ENCODE measurements around the gene SLC2A9.

Gene SLC2A9

DNA sequence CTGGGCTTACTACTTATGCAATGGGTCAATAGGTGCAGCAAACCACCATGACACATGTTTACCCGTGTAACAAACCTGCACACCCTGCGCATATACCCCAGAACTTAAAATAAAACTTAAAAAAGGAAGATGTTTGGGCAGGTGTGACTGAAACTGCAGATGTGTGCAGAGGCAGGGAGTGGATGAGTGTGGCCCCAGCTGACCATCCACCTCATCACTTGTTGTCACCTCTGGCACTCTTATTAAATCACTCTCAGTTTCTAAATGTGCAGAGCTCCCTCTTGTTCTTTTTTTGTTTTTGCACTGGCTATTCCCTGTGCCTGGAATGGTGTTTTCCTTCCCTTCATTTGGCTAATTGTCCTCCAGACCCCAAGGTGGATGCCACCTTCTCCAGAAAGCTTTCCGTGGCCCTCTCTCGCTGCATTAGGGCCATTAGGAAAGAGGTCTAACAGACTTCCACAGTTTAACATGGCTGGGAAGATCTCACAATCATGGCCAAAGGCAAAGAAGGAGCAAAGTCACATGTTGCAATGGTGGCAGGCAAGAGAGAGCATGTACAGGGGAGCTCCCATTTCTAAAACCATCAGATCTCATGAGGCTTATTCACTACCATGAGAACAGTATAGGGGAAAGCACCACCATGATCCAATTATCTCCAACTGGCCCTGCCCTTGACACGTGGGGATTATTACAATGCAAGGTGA is 58.5 kb downstream of the SLC2A9 start:
- DNase-seq (ENCODE audit: low read depth): no peak

DNA sequence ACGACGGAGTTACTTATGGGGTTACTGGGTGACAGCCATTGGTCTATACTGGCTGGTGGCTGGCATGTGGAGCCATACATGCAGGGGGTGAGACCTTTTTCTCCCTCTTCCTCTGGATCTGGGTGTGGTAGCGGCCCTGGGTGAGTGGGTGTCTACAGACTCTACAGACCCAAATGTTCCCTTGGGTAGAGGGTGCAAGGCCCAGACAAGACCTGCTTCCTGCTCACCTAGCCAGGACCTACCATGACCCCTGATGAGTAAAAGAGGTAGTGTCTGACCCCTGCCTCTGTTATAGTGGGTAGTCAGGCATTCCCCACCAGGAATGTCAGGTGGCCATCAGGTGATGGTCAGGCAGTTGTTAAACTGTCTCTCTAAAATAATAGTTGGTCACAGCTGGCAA is 66.8 kb downstream of the SLC2A9 start:
- DNase-seq (ENCODE audit: low read depth): no peak

DNA sequence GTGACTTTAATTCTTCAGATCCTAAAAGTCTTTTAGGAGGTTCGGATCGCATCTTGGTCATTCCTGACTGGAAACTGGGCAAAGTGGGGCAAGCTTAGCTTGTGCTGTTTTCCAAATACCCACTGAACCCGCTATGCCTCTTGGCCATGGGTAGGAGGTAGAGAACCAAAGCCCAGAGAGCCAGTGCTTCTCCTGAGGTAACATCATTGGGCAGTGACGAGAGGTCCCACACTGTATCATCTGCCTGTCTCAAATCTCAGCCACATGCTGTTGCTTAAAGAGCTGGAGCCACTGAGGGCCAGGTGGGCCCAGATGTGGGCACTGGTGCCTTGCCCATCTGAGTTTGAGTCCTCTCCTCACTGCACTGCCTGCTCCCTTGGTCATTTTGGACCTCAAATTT is 68.2 kb downstream of the SLC2A9 start:
- no peak for DNase-seq (ENCODE audit: low read depth)

DNA sequence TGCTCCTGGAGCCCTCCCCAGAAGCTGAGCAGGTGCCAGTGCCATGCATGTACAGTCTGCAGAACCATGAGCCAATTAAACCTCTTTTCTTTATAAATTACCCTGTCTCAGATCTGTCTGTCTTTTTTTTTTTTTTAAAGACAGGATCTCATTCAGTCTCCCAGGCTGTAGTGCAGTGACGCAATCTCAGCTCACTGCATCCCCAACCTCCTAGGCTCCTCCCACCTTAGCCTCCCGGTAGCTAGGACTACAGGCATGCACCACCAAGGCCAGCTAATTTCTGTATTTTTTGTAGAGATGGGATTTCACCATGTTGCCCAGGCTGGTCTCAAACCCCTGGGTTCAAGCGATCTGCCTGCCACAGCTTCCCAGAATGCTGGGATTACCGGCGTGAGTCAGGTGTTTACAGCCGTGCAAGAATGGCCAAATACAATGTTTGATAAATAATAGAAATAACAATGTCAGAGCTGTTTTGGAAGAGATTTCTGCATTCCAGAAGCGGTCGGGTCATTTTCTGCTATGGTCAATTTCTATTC is 68.8 kb downstream of the SLC2A9 start:
- DNase-seq (ENCODE audit: low read depth): no peak

DNA sequence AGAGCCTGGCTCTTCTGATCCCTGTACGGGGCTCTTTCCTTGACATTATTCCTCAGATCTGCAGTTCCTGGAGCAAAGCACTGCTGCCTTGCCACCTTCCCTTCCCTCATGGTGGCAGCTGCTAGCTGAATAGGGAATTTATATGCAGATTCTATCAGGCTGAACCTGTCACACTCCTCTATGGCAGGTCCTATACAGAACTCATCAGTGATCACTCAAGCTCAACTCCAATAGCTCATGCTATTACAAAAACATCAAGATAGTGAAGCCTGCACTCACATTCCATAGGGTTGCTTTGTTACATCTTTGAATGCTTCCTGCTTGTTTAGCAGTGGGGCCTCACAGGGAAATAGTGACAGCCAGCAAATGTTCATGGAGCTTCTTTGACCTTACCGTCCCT is 71.7 kb downstream of the SLC2A9 start:
- DNase-seq (ENCODE audit: low read depth): no peak

DNA sequence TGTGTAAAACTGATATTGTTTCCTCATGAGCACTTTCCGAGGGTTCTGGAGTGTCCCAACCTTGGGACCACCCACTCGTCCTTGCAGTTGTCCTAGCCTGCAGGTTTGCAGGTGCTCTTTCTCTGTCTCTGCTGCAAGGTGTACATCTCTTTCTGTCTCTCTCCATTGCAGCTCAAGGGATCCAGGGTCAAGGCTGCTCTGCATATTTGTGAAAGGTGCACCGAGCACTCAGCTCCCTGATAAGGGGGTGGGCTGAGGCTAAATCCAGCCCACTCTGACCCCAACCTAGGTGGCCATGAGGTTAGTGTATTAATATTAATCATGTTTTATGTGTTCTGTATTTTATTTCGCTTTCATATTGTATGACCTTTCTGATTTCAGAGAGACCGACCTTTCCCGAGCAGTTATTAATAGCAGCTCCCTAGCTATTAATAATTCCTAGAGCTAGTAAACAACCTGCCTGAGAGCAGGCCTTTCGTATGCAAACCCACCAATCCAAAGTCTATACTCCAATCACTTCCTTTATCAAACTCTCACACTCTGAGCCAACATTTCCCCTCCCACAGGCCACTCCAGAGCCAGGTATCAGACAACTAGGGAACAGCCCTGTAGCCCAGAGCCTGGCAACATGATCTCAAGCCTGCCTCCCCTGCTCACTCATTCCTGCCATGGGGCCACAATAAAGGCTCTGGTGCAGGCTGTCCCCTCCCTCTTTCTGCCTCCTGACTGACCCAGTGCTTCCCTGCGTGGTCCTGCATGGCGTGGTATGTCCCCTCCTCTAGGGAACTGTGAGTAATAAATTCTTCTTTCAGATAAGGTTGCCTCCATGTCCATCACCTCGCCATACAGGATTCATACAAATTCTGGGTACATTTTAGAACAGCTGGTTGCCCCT is 73.9 kb downstream of the SLC2A9 start:
- no peak for DNase-seq (ENCODE audit: low read depth)

DNA sequence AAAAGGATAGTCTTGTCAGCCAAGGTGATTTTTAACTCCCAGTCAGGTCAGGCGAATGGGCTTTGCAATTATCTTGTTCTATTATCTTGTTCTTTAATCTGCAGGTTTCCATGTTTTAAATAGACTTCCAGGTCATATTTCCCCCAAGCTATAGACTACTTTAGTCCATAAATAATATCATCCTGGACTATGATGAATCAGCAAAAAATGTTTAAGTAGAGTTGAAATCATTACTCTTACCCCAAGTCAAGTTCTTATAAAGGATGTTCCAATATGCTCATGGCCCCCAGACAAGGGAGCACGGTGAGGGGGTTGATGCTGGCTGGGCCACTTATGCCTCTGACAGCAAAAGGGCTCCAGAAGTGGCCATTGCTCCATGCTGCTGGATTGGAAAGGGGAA is 75.1 kb downstream of the SLC2A9 start:
- DNase-seq (ENCODE audit: low read depth): no peak

DNA sequence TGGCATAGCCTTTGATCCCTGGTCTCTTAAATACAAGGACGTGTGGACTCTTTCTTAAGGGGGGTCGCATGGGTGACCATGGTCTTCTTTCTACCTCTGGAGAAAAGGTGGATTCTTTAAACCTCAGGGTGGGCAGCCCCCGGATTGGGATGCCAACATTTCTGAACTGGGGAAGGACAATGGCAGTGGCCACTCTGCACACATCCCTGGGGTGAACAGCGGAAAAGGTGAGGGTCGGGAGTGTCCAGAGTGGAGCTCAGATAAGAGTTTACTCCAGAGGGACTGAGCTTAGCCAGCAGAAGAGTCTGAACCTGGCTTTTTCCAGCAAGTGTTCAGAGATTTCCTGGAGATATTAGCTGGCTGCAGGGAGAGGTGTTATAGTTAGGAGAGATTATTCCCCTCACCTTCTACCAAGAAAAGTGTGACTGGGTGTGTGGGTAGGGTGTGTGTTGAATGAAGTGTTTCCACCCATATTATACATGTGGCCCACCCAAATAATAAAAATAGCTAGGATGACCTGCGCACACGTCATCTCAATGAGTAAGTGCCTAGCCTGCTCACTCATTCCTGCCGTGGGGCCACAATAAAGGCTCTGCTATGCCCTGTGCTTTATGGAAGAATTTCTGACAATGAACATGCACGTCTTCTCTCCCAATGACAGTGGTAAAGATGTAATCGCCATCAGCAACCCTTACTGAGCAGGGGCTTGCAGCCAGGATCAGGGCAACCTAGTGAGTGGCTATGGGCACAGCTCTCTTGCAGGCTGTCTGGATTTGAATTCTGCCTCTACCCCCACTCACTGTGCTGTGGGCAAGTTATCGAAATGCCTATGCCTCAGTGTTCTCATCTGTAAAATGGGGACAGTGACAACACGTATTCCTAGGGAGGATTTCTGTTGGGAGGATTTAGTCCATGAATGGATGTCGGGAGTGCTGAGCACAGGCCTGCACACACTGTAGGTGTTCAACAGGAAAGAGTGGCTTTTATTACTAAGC is 76.6 kb downstream of the SLC2A9 start:
- DNase-seq (ENCODE audit: low read depth): no peak

DNA sequence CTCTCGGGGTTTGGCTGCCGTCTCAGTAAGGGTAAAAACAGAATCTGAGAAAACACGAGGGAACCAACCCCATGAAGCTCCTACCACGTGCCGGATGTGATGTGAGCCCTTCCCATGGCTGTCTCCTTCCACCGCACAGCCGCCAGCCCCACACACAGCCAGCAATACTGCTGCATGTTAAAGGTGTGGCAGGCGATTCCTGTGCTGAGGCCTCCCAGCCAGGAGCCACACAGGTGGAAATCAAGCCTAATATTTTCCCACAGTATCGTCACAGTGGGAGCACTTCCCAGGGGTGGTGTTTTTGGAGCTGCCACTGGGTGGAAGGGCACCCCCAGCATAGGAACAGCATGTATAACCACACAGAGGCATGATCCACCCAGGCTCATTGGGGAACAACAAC is 77.5 kb downstream of the SLC2A9 start:
- DNase-seq (ENCODE audit: low read depth): no peak

DNA sequence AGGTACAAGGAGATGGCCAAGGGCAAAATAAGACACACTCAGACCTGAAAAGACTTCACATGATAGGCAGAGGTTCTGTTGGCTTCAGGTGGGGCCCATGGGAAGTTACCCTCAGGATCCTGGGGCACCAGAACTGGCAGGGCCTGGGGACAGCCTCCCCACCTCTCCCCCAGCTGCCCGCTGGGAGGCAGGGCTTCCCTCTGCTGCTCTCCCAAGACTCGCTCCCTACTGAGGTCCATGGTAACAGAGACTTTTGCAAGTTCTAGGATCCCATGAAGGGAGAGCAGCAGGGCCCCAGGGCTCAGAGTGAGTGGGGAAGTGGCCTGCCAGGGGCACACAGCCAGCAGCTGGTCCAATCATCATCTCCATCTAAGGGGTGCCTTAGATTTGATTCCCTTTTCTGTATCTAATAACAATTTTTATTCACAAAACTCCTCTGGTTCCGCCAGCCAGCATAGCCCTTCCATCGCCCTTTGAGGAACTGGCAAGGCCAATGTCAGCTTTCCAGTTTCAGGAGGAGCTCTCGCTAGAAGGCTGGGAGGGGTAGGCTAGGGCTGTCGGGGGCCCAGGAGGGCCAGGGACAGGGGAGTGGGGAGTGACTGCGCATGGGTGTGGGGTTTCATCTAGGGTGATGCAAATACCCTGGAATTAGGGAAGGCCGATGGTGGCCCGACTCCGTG is 78.2 kb downstream of the SLC2A9 start:
- DNase-seq (ENCODE audit: low read depth): no peak

DNA sequence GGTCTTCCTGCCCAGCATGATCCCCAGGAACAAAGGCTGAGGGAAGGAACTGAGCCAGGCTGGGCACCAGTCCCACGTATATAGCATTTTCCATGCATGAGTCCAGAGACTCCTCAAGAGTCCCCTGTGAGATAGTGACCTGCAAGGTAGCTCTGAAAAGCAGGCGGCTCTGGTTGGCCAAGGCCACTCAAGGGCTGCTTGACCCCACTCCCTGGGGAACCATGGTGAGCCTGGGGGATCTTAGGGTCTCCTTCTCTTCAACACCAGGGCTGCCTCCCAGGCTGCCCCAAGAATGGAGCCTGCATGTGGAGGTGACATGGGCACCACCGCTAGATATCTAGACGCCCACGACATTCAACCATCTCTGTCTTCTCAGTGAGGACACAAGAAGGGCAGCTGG is 79.2 kb downstream of the SLC2A9 start:
- no peak for DNase-seq (ENCODE audit: low read depth)

DNA sequence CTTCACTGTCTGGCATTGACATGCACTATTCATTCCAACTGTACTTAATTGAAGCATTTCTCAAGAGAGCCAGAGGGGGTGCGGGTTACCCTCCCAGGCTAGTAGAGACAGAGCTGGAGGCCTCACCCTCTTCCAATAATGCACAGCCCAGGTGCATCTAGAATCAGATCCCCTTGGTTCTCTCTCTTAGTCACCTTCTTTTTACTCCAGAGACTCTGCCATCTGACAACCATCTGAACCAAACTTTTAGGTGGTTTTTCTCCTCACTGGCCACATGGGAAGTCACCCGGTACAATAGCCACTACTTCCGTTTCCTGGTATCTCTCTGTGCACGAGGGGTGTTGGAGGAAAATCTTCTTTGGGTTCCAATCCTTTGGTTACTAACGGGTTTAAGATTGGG is 81.3 kb downstream of the SLC2A9 start:
- no peak for DNase-seq (ENCODE audit: low read depth)

DNA sequence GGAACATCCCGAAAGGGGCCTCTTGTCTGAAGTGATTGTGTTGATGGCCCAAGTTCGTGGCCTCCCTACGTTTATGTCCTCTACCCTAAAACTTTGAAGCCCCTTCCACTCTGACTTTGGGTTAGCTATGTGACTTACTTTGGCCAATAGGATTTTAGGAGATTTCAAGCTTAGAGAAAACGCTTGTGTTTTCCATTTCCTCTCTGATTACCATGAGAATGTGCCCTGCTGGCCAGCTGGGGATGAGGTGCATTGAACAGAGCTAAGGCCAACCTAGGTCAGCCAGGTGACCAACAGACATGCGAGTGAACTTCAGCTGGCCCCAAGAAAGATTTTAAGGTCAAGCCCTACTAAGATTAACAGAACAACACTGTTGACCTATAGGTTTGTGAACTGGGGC is 82.4 kb downstream of the SLC2A9 start:
- no peak for DNase-seq (ENCODE audit: low read depth)

DNA sequence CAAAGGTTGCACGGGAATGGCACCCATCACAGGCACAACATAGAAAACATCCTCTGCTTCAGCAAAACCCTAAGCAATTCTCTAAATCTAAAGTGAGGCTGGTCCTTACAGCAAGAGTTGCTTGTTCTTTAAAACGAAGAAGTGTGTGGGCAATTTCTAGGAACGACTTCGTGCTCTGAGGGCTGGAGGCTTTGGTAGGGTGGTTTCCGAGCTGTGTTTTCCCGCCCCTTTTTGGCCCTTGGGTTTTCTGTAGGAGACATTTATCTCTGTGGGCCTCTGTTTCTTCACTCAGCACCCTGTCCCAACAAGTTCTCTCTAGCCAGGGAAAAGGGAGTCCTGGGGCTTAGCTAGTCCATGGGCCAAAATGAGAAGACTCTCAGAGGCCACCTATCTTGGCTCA is 84.2 kb downstream of the SLC2A9 start:
- DNase-seq (ENCODE audit: low read depth): no peak

DNA sequence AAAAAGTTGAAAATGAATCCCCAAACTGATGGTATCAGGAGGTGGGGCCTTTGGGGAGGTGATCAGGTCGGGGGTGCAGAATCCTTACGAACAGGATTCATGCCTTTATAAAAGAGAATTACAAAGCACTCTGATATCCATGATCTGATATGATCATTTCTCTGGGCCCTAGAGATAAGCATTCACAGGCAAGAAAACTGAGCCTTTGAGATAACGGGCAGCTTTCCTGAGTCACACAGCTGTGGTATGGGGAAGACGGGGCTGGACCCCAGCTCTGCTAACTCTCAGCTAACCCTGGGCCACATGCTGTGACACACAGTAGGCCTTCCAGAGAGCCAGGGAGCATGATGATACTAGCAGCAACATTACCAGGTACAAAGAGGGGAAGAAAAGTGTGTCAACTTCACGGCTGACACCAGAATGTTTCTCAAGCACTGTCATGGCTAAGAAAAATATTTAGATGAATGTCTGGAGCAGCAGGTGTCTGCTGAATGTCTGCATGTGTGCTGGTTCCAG is 85.1 kb downstream of the SLC2A9 start:
- no peak for DNase-seq (ENCODE audit: low read depth)

DNA sequence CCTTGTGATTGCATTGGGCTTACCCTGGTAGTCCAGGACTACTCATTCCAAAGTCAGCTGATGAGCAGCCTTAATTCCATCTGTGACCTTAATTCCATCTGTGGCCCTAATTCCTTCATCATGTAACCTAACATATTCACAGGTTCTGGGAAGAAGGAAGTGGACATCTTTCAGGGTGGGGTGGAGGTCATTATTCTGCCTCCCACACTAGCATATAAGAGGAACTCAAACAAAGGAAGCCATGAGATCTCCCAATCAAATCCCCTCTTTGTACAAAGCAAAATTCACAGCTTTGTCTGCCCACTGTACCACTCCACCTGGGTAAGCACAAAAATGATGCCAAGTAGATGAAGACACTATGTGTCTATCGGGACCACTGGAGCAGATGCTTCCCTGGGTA is 87.3 kb downstream of the SLC2A9 start:
- no peak for DNase-seq (ENCODE audit: low read depth)

DNA sequence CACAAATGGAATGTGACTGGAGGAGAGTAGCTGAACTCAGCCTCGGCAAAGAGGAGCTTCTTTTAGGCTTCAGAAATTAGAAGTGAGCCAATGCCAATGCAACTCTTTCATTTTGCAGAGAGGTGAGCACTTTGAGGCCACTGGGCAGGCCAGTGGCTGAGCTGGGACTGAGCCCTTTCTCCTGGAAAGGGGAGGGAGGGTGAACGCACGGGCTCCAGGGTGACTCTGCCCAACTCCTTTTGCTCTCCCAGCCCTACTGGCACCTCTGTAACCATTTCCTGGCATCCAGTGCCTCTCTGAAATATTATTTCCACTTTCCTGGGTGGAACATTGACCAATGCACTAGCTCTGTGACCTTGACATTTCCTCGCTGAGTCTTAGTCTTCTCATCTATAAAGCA is 88.1 kb downstream of the SLC2A9 start:
- DNase-seq (ENCODE audit: low read depth): no peak

DNA sequence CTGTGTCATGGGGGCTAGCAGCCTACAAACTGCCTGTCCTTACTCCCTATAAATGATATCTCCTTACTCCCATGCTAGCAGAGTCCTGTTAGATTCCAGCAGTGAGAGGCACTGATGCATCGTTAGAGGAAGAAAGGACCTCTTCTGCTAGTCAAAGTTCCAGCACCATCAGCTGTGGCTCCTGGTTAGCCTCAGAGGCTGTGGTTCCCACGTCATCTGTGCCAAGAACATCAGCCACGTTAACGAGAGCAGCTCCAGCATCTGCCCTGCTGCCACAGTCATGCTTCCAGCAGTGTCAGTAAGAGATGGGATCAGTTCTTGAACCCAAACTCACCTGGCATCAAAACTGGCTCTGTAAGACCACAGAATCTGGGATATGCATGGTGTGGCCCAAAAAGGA is 88.5 kb downstream of the SLC2A9 start:
- DNase-seq (ENCODE audit: low read depth): no peak

DNA sequence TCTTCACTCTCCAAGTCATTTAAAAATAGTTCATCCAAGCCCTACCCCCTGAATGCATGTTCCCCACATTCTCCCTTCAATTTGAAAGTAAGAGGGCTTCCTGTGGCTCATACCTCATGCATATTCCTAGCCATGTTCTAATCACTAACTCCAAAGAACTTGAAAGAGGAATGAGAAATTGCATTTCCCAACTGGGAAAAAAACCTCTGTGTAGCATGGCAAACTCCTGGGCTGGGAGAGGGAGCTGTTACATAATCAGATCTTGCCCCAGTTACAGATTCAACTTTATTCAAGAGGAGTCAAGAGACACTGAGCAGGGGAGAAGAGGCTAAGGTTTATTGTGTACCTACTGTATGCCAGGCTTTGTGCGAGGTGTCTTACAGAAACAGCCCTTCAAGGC is 90.2 kb downstream of the SLC2A9 start:
- DNase-seq (ENCODE audit: low read depth): no peak

DNA sequence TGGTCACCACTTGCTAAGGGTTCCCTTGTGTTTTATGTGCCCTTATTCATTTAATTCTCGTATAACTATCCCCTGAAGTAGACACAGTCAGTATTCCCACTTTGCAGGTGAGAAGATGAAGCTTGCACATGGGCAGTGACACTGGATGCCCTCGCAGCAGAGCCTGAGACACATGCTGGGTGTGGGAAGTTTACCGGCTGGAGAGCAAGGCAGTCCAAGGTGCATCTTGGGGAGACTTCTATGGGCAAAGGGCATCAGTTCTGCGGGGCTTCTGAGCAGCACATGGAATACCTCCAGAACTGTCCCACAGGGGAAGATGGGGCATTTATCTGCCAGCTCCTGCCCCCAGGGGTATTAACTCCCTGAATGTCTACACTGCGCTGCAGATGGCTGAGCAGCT is 92.2 kb downstream of the SLC2A9 start:
- no peak for DNase-seq (ENCODE audit: low read depth)

DNA sequence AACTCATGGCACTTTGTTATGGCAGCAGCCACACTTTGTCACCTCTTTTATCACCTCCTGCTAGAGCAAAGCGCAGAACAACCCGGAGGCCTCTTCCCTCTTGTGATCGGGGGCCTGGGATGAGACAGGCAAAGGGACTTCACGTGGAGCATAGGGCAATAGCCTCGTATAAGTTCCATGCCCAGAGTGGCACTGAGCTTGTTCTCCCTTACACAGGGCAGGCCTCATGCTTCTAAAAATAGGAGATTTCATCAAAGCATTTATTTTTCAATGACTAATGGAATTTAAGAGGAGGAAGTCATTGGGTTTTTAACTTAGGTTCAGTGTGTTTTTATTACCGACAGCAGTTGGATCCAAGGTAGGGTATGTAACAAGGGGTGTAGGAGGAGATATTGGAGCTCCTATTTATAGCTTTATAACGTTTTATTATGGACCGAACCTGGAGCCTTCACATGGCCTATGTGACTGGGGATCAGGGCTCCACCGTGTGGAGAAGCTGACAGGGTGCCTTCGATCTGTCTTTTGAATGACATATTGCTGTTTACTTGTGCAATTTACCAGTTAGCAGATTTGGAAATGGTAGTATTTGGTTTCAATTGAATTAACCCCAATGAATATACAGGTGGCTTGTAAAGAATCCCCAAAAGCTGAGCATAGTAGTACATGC is 93.8 kb downstream of the SLC2A9 start:
- DNase-seq (ENCODE audit: low read depth): no peak
